HG03095 (cell line): ENCODE results near the gene ZNF219.
"Not testable (repeated sequence)": the region's sequence is repeated elsewhere in the genome, so short reads cannot be mapped to it uniquely, and the experiment has no call there.

Experiments used
- ATAC-seq: cut with Tn5 transposase; IDR thresholded peaks from one replicate; pipeline ENCODE4 v1.9.1; 2021; ENCODE audit warnings: moderate library complexity; ENCODE audit not compliant: unreplicated experiment

Gene ZNF219

GRCh38 chr14:21048638-21049037 is 49.8 kb downstream of the ZNF219 start:
- ATAC-seq: no peak

DNA sequence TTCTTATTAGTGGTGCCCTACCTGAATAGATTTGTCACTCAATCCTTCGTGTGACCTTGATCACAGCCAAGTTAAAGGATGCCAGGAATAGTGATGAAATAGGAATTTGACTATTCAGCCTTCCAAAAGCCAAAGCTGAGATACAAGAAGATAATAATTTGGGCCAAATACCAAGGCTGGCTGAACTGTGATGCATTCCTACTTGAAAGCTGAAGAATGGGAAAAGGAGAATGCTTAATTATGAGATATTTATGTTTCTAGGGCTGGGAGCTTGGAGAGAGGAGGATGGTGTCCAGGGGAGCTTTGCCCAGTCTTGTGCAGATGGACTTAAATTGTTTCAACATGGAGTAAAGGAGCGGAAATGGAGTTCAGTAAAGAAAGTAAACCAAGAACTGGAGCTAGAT is 51.1 kb downstream of the ZNF219 start:
- ATAC-seq: no peak

DNA sequence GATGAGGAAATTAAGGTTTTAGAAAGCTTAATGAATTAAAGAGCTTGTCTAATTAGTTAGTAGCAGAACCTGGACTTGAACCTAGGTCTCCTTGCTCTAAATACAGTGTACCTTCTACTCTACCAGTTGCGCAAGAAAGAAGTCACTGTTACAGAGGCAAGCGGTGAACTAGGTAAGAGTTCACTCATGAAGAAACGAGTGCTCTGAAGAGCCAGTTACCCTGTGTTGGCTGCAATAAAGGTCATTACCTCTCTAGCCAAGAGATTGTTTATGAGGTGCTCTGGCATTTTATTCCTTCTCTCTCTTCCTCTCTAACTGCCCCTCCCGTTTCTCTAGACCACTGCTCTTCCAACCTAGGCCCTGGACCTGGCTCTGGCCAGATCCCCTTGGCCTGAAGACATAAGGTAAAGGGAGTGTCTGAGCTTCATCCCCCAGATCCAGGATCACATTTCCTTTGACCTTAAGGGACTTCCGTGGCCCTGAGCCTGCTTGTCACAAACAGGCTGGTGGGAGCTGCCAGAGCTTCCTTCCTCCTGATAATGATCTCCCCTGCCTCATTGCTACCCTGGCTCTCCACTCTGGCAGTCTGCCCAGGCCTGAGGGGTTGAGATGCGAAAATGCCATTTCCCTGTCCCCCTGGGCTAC is 54.4 kb downstream of the ZNF219 start:
- no peak for ATAC-seq

DNA sequence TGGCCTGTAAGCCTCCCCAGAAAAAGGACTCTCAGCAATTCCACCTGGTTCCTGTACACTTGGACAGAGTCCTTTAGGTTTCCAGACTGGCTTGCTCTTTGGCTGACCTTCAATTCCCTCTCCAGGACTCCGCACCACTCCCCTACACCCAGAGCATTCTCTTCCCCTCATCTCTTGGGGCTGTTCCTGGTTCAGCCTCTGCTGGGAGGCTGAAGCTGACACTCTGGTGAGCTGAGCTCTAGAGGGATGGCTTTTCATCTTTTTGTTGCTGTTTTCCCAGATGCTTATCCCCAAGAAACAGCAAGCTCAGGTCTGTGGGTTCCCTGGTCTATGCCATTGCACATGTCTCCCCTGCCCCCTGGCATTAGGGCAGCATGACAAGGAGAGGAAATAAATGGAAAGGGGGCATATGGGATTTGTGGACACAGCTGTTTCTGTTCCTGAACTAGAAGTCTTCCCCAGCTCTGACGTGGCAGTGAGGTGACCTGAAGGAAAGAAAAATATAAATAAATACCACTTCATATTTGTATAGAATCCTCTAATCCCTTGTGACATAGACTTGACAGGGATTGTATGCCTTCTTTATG is 55.0 kb downstream of the ZNF219 start:
- ATAC-seq: no peak

DNA sequence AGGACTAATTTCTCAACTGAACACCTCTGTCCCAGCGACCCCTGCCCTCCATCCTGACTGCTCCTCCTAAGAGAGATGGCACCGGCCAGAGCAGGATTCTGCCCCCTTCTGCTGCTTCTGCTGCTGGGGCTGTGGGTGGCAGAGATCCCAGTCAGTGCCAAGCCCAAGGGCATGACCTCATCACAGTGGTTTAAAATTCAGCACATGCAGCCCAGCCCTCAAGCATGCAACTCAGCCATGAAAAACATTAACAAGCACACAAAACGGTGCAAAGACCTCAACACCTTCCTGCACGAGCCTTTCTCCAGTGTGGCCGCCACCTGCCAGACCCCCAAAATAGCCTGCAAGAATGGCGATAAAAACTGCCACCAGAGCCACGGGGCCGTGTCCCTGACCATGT is 55.5 kb downstream of the ZNF219 start:
- no peak for ATAC-seq

DNA sequence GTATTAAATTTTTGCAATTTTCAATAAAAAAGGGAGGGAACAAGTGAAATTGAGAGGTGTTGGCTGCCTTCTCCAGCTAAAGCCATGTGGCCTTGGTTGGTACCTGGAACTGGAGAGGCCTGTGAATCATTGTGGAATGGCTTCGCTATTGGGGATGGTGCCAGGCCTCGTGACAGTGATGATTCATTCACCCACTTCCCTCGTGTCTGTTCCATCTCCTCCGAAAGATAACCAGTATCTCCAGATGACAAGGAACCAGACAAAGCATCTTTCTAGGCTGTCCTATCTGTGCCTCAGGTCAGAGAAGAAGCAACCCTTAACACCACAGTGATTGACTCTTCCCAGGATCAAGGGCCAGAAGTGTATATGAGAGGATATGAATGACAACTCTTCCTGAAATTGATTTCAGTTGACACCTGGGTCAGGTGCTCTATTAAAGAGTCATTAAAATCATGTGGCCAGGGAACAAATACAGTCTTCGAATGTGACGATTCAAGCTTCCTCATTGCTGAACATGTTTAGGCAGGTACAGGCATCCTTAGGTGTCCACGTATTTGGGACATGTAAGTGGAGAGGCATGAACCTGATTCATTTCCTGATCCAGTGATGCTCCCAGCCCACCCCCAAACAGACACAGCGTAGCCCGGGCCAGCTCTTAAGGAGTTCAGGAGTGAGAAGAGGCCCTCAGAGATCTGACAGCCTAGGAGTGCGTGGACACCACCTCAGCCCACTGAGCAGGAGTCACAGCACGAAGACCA is 56.6 kb downstream of the ZNF219 start, which contains the start of gene RNASE7:
Gene RNASE7 (plus strand): TSS at position 687 of the 758 bp plus-strand sequence. CDS start 631 bp downstream, outside the sequence.
- no peak for ATAC-seq

- not testable (repeated sequence) for ATAC-seq
These were observed 57.5 kb downstream of the ZNF219 start for GRCh38 chr14:21040941-21041340.

GRCh38 chr14:21040370-21040925 is 58.0 kb downstream of the ZNF219 start:
- no peak for ATAC-seq
